IMR-90 (cell line): Measurements from ENCODE around the gene DDX50. TPM values are rescaled to one million over a fixed set of nuclear protein-coding genes. Genes with fewer than 3 reads are reported as not detected.

ENCODE experiments used
- ATAC-seq: fragments of 200-7000 bp; cut with Tn5 transposase; 2 replicates; pipeline ENCODE4 v1.9.1; 2020; ENCODE audit warnings: low read depth, mild to moderate bottlenecking, moderate library complexity
- BruUV-seq: library from RNA; stranded (reverse); fragments of 400-500 nt; replicated peaks from 2 replicates; lab custom pipeline; 2021; lab: Mats Ljungman, UMichigan
- CTCF ChIA-PET: fragments of 300-600 bp; formaldehyde crosslinking; extraction: SDS; loops from one replicate; lab custom pipeline; 2021; ENCODE audit warnings: antibody characterized with exemption; lab: Yijun Ruan, JAX
- POLR2A ChIA-PET: fragments of 300-600 bp; sonication (Branson Sonifier 250); formaldehyde crosslinking; loops from one replicate; lab custom pipeline; 2022; ENCODE audit warnings: antibody characterized with exemption; ENCODE audit not compliant: unreplicated experiment; lab: Charles Lee
- DNase-seq: peaks from one replicate; pipeline ENCODE4 v3.0.0; 2013
- H2AFZ ChIP-seq: replicated peaks from 2 replicates; pipeline ENCODE3; 2013; ENCODE audit warnings: low read length, mild to moderate bottlenecking; ENCODE audit not compliant: poor library complexity
- H2AK5ac ChIP-seq: 2 replicates; pipeline ENCODE4 v1.6.1; 2013; ENCODE audit warnings: low read depth, low read length, inconsistent platforms
- H2AK9ac ChIP-seq: replicated peaks from 2 replicates; pipeline ENCODE3; 2013; ENCODE audit warnings: mild to moderate bottlenecking, low read depth, low read length, moderate library complexity; ENCODE audit not compliant: poor library complexity
- H2BK120ac ChIP-seq: 2 replicates; pipeline ENCODE4 v1.6.1; 2013; ENCODE audit warnings: low read depth, low read length, inconsistent platforms
- H2BK15ac ChIP-seq: 3 replicates; pipeline ENCODE4 v1.6.1; 2013; ENCODE audit warnings: low read depth, low read length, inconsistent platforms
- H2BK20ac ChIP-seq: 2 replicates; pipeline ENCODE4 v1.6.1; 2013; ENCODE audit warnings: low read depth, mild to moderate bottlenecking, inconsistent platforms, low read length, moderate library complexity
- H2BK5ac ChIP-seq: 2 replicates; pipeline ENCODE4 v1.6.1; 2013; ENCODE audit warnings: mild to moderate bottlenecking, low read depth, low read length, inconsistent platforms; ENCODE audit not compliant: poor library complexity, severe bottlenecking
- H3K14ac ChIP-seq: replicated peaks from 2 replicates; pipeline ENCODE4 v1.6.1; 2013; ENCODE audit warnings: low read depth, low read length, inconsistent platforms
- H3K18ac ChIP-seq: 2 replicates; pipeline ENCODE4 v1.6.1; 2013; ENCODE audit warnings: low read depth, low read length, control low read depth
- H3K23ac ChIP-seq: 2 replicates; pipeline ENCODE4 v1.6.1; 2013; ENCODE audit warnings: low read depth, low read length, inconsistent platforms
- H3K27ac ChIP-seq: 2 replicates; pipeline ENCODE4 v1.5.1; 2013; ENCODE audit warnings: mild to moderate bottlenecking, control low read depth, low read length; ENCODE audit not compliant: insufficient read depth
- H3K27me3 ChIP-seq: 2 replicates; pipeline ENCODE4 v1.6.1; 2013; ENCODE audit warnings: low read length; ENCODE audit not compliant: control insufficient read depth, insufficient read depth
- H3K36me3 ChIP-seq: 2 replicates; pipeline ENCODE4 v1.6.1; 2013; ENCODE audit warnings: low read length, mixed read lengths; ENCODE audit not compliant: control insufficient read depth, insufficient read depth
- H3K4ac ChIP-seq: 2 replicates; pipeline ENCODE4 v1.6.1; 2013; ENCODE audit warnings: low read depth, low read length, inconsistent platforms
- H3K4me1 ChIP-seq: 2 replicates; pipeline ENCODE4 v1.6.1; 2013; ENCODE audit warnings: low read length, mixed read lengths; ENCODE audit not compliant: control insufficient read depth, insufficient read depth
- H3K4me2 ChIP-seq: 2 replicates; pipeline ENCODE4 v1.6.1; 2013; ENCODE audit warnings: low read depth, mild to moderate bottlenecking, control low read depth, low read length, moderate library complexity
- H3K4me3 ChIP-seq: 2 replicates; pipeline ENCODE4 v1.5.1; 2013; ENCODE audit warnings: low read depth, mild to moderate bottlenecking, control low read depth, low read length, moderate library complexity; ENCODE audit not compliant: insufficient read depth
- H3K56ac ChIP-seq: 2 replicates; pipeline ENCODE4 v1.6.1; 2013; ENCODE audit warnings: low read length, inconsistent platforms; ENCODE audit not compliant: insufficient read depth; ENCODE audit errors: extremely low read depth
- H3K79me1 ChIP-seq, 2 experiments: 2 replicates each; pipeline ENCODE4 v1.6.1; 2013; ENCODE audit warnings: low read length in 2 of 2, inconsistent platforms in 1 of 2, low read depth in 1 of 2
- H3K9ac ChIP-seq: 2 replicates; pipeline ENCODE4 v1.6.1; 2013; ENCODE audit warnings: low read depth, low read length, control low read depth
- H3K9me1 ChIP-seq: 2 replicates; pipeline ENCODE4 v1.6.1; 2013; ENCODE audit warnings: low read length, inconsistent platforms; ENCODE audit not compliant: insufficient read depth
- H3K9me3 ChIP-seq: 2 replicates; pipeline ENCODE4 v1.6.1; 2013; ENCODE audit warnings: low read length; ENCODE audit not compliant: control insufficient read depth, insufficient read depth
- H4K20me1 ChIP-seq: 2 replicates; pipeline ENCODE4 v1.6.1; 2013; ENCODE audit warnings: low read length, inconsistent platforms; ENCODE audit not compliant: insufficient read depth
- H4K5ac ChIP-seq: 2 replicates; pipeline ENCODE4 v1.6.1; 2013; ENCODE audit warnings: mild to moderate bottlenecking, low read depth, low read length, control low read depth
- H4K8ac ChIP-seq, 2 experiments: 2 replicates each; pipeline ENCODE4 v1.6.1; 2013; ENCODE audit warnings: low read depth in 2 of 2, low read length in 2 of 2, control low read depth in 1 of 2, inconsistent platforms in 1 of 2
- H4K91ac ChIP-seq: 2 replicates; pipeline ENCODE4 v1.6.1; 2013; ENCODE audit warnings: low read depth, low read length, inconsistent platforms; ENCODE audit not compliant: insufficient read depth
- POLR2A ChIP-seq: IDR thresholded peaks from 2 replicates; pipeline ENCODE4 v1.6.1; 2012; ENCODE audit warnings: mild to moderate bottlenecking, low read depth, low read length
- RCOR1 ChIP-seq: IDR thresholded peaks from 2 replicates; pipeline ENCODE4 v1.6.1; 2012; ENCODE audit warnings: mild to moderate bottlenecking, low read length, improper control_type of control experiment; ENCODE audit not compliant: insufficient replicate concordance
- WGBS, 2 experiments: methylation state at CpG; one replicate each; pipeline versions ENCODE4 v1.1.5 to v1.1.7; 2013; ENCODE audit warnings: missing lambda C conversion rate in 2 of 2; ENCODE audit not compliant: insufficient read length in 1 of 2; ENCODE audit errors: extremely low coverage in 2 of 2; 5-methylcytosine and 5-hydroxymethylcytosine counted together
- dilution Hi-C: fragments of 300-500 bp; cut with HindIII; formaldehyde crosslinking; loops from one replicate; pipeline ENCODE4 v1.14.3; 2018; ENCODE audit warnings: low sequenced_read_pairs; ENCODE audit not compliant: unreplicated experiment
- in situ Hi-C: fragments of 300-500 bp; cut with MboI; formaldehyde crosslinking; loops from 3 replicates; pipeline ENCODE4 v1.14.3; 2019; ENCODE audit warnings: low sequenced_read_pairs, inconsistent platforms, mixed read lengths
- intact Hi-C: fragments of 100-400 bp; cut with micrococcal nuclease; formaldehyde crosslinking; loops from 2 replicates; pipeline ENCODE4 v1.10.0; 2022
- polyA plus RNA-seq, 3 experiments: library from polyadenylated mRNA; depleted of rRNA; stranded (reverse); fragments of >200 nt; gene quantifications; 2 replicates each; pipeline ENCODE4 v1.2.3, GENCODE V29; 2012; ENCODE audit warnings: low replicate concordance in 1 of 3
- total RNA-seq: library from RNA; depleted of rRNA; stranded (reverse); fragments of >200 nt; gene quantifications from 2 replicates; pipeline ENCODE4 v1.2.3, GENCODE V29; 2012

Gene DDX50
- total and polyA plus RNA-seq, 2 of the 4 experiments (the other 2 are of a cell fraction) = 31.1 to 55.7 TPM

GRCh38 chr10:68900427-68901104 is 549 bp upstream of the DDX50 start:
- H3K36me3 ChIP-seq = no peaks in the 10 kb centered on the region

More at GRCh38 chr10:68900427-68901104, 549 bp upstream of the DDX50 start:
- peak overlapping the region; percentile 87 for H3K9ac ChIP-seq
- no peaks in the 10 kb centered on the region for H3K9me3 ChIP-seq
- H2BK5ac ChIP-seq = peak overlapping the region; percentile 96
- H3K23ac ChIP-seq = peak overlapping the region; percentile 94
- H3K79me1 ChIP-seq = peaks cover 8 to 38% of the 10 kb centered on the region in 2 experiments; a peak in 3 of 4 replicates
- BruUV-seq = no TSS peak
- no peaks in the 10 kb centered on the region; the same call in 1 of the 2 replicates for H3K4me1 ChIP-seq
- no peak for TF ChIP-seq RCOR1
- TF ChIP-seq POLR2A = peak; percentile 91
- no peaks in the 10 kb centered on the region for H4K20me1 ChIP-seq
- ATAC-seq = peak; percentile 65
- peak overlapping the region; percentile 93 for H4K5ac ChIP-seq
- peak overlapping the region; percentile 3; the same call in 1 of the 3 replicates for H2BK15ac ChIP-seq
- H4K91ac ChIP-seq = peak overlapping the region; percentile 74
- peak overlapping the region; percentile 86 for H3K4me3 ChIP-seq
- peak overlapping the region; percentile 92 for H2BK120ac ChIP-seq
- peak overlapping the region; percentile 98 for H2AFZ ChIP-seq
- peak overlapping the region; percentile 87 for H2AK5ac ChIP-seq
- POLR2A ChIA-PET = interaction anchor here (0.5 to 0.6 kb wide), 2 partner anchors 12 to 154 kb away, joined by 4 to 5 read pairs; no protein-coding TSS in a partner anchor
- peak overlapping the region; percentile 59; the same call in 1 of the 2 replicates for H2BK20ac ChIP-seq
- H3K14ac ChIP-seq = peak overlapping the region; percentile 92
- peak overlapping the region; percentile 83 to 98 for H4K8ac ChIP-seq
- in situ Hi-C loops (no loop called here), dilution Hi-C loops (loop anchor here (25.0 kb wide), 1 partner anchor 138 kb away; no protein-coding TSS in a partner anchor), intact Hi-C loops (no loop called here)
- no peaks in the 10 kb centered on the region for H3K27me3 ChIP-seq
- H3K18ac ChIP-seq = peak overlapping the region; percentile 73
- peak overlapping the region; percentile 94 for H3K27ac ChIP-seq
- 5% methylated on average over 13 of the region's 40 CpGs; no CpG with 5 or more reads in 1 of the 2 experiments for WGBS, 2 experiments
- peak overlapping the region; percentile 92 for H2AK9ac ChIP-seq
- DNase-seq = peak; percentile 69
- 0 out of 2 replicates have a peak, but pooled peaks cover 4% of the 10 kb centered on the region for H3K9me1 ChIP-seq
- peak overlapping the region; percentile 87 for H3K4me2 ChIP-seq
- H3K56ac ChIP-seq = peak overlapping the region; percentile 85
- peak overlapping the region; percentile 98 for H3K4ac ChIP-seq
- CTCF ChIA-PET = interaction anchor here (0.9 kb wide), 1 partner anchor 107 kb away, joined by 3 read pairs; no protein-coding TSS in a partner anchor
